Raji (cell line): ENCODE measurements around the gene MTMR12.

Source experiments
- POLR2A ChIP-seq: IDR thresholded peaks from 2 replicates; pipeline ENCODE4 v1.6.1; 2011; ENCODE audit warnings: low read depth, low read length, control low read depth; ENCODE audit not compliant: insufficient read depth

The MTMR12 gene

GRCh38 chr5:32283539-32284377 is 29.0 kb downstream of the MTMR12 start:
- TF ChIP-seq POLR2A: no peak

GRCh38 chr5:32283061-32283460 is 29.7 kb downstream of the MTMR12 start:
- no peak for TF ChIP-seq POLR2A

DNA sequence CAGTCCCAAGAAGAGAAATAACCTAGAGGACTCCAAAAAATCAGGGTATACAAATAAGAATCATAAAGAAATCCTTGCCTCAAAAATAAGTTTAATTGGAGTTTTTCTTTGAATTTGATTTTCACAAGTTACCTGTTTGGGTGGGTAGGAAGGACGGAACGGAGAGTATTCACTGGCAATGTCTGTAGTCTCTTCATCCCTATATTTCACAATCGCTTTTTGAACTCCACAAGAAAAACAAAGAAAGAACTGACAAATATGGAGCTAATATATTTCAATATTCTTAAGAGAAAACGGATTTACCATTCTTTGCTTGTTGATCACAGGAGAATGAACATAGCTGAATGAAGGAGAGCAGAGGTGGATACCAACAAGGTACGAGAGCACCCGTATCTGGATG is 30.1 kb downstream of the MTMR12 start:
- TF ChIP-seq POLR2A: no peak

GRCh38 chr5:32280656-32281081 is 32.1 kb downstream of the MTMR12 start:
- no peak for TF ChIP-seq POLR2A

DNA sequence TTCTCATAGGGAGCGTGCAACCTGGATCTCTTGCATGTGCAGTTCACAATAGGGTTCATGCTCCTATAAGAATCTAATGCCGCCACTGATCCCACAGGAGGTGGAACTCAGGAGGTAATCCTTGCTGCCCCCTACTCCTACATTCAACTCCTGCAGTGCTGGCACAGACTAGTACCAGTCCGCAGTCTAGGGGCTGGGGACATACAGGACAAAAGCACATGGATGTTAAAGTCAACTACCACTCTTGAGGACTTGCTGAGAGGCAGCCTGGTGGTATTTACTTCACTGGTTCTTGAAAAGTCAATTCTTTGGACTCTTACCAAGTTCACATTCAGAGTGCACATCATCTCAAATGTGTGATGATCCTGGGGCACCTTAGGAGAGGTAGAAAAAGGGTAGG is 33.0 kb downstream of the MTMR12 start:
- no peak for TF ChIP-seq POLR2A

GRCh38 chr5:32279223-32279622 is 33.5 kb downstream of the MTMR12 start:
- TF ChIP-seq POLR2A: no peak

- TF ChIP-seq POLR2A: no peak
Measured at GRCh38 chr5:32278406-32278805, 34.3 kb downstream of the MTMR12 start.

DNA sequence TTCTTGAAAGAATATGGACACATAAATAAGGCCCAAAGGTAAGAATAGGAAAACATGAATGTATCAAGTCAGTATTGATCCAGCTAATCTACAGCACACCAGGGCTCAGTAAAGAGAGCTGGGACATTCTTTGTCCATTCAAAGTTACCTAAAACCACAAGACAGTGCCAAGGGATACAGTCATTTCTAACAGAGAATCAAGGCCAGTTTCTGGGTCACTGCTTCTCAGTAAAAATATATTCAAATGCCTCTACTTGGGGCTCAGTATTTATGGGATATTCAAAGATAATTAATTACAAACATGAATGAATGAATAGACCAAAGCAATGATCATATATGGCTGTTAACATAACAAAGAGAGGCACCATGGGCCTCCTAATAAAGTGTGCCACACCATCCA is 34.9 kb downstream of the MTMR12 start:
- no peak for TF ChIP-seq POLR2A

DNA sequence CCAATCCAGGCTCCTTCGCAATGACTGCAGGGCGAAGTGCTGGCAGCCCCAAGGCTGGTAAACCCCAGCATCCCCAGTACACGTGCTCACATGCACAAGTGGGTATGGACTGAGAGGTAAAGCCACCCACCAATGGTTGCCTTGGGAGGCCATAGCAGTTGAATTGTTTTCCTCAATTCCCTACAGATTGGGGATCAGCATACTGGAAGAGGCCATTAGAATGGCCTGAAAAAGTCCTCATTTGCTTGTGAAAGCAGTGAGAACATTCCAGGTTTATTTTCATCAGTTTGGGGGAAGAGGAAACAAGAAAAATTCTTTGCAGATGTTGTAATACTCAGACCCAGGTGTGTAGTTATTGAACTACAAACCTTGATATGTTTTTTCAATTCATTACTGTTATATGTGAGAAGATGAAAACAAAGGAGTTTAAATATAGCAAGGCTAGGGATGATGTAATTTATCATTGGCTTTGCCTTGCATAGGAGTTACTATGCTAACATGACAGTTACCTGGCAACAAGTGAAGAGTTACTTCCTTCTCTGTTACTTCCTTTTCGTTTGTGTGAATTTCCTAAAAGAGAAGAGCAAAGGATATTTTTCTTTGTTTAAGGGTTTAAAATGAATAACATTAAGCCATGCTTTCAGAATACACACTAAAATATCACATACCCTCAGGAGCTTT is 36.4 kb downstream of the MTMR12 start:
- no peak for TF ChIP-seq POLR2A

DNA sequence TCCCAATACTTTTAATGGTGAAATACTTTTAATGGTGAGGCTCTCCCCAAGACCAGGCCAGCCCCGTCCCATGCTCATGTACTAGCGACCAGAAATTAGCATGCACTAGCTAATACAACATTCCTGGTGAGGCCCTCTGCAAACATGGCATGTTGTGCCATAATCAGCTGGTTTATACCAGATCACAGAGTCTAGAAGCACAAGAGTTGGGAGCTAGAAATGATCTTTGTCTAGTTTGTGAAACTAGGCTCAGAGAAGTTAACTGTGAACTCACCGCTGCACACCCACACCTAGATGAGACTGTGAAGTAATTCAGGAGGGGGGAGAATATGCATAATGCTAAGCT is 37.4 kb downstream of the MTMR12 start:
- TF ChIP-seq POLR2A: no peak

DNA sequence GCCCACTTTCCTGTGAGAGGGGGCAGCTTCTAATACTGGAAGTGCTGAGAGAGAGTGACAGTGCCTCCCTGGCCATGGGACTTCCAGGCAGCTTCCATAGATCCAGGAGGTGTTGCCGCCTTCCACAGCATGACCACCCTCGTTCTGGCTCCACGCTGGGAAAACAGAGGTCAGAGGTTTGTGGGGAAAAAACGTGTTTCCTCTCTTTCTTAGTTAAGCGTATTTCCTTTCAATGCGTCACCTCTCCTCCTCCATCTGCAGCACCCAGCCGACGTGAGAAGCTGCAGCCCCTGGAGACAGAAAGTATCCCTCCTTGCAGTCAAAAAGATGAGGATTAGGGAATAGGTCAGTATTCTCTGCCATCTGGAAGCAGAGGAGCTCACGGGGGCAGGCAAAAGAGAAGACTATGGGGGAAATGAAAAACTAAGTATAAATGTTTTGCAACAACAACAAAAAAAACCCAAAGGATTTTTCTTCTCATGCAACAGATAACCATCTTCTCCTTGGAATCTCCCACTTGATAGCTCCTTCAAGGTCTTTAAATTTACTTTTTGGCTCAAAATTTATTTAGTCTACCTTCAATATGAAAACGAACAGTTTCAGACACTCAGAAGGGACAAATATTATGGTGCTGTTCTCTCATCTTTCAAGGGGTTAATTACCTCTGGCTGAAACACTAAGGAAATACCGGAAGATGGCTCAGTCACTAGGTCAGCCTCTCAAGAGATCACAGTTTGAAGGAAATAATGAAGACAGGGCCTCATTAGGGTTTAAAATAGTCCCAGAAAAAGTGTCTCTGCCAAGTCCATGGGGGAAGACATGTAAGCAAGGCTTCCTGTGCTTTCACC is 38.0 kb downstream of the MTMR12 start:
- no peak for TF ChIP-seq POLR2A

- TF ChIP-seq POLR2A: no peak
Measured at GRCh38 chr5:32273821-32274220, 38.9 kb downstream of the MTMR12 start.

DNA sequence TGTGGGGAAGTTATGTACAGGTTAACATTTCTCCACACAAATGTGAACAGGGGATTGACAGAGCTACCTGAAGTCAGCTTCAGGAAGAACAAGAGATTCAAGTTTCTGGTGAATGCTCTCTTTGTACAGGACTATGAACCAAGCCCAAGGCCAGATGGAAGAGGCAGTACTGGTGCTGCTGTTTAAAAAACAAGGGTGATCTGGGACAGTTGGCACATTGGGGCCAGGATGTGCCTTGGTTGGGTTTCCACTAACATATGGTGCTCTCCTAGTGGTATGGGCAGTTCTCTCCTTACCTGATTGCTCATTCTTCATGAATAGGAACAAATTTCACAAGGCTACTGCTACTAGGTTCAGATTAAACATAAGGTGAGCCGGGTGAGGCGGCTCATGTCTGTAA is 40.0 kb downstream of the MTMR12 start:
- TF ChIP-seq POLR2A: no peak

DNA sequence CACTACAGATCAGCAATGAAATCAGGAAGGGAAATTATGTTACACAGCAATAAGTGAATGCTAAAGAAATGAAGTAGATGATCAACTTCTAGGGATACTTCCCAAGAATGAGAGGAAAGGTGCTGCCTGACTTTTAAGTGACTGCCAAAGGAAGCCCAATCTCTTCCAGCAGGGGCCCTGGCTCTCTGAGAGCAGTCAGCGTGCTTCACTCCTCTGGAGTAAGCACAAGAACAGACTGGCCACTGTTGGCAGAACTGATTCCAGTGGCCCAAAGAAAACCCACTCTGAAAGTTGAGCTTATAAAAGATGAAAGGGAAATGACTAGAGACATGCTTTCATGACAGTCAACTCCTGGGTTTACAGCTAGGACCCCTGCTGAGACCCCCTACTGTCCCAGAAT is 41.8 kb downstream of the MTMR12 start:
- no peak for TF ChIP-seq POLR2A

DNA sequence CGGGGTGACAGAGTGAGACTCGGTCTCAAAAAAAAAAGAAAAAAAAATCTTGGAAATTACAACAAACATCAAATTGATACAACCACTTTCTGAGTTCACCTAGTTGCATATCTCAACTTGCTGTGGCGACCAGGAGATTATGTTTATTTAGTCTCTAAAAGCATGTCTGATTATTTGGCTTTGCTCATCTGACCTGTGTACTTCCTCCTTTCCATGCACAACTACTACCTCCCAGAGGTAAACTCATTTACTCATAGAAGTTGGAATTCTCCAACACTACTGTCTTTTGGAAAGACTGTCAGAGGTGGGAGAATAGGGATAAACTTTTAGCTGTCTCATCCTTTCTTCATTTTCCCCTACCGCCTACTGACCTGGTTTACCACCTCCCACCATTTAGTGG is 42.6 kb downstream of the MTMR12 start:
- TF ChIP-seq POLR2A: no peak

GRCh38 chr5:32265902-32266301 is 46.8 kb downstream of the MTMR12 start:
- no peak for TF ChIP-seq POLR2A

DNA sequence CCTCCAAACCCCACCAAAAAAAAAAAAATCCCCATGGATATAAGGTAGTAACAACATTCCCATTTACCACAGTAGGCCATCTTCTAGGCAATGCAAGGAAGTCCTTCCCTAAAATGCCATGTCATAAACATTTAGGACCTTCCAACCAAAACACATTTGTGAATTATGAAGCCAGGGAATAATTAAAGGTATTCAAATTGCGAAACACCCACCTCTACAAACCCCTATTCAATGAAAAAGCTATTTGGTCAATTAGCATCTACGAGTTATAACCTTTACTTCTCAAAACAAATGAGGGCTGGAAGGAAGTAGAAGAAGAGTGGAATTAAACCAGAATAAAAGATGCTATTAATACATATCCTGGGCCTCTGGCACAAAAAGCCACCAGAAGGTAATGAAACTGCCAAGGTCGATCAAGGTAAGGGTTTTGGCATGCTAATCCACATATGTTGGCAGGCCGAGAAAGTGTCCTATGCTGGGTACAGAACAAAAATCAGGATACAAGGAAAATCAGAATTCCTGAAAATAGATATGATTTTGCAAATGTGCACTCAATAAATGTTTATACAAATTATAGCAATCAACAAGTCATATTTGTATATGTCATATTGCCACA is 47.7 kb downstream of the MTMR12 start:
- no peak for TF ChIP-seq POLR2A
